HepG2 (cell line): ENCODE measurements around the gene SLC4A2. TPM values are rescaled to one million over a fixed set of nuclear protein-coding genes. Genes with fewer than 3 reads are reported as not detected.

ENCODE experiments used
- BATF2 ChIP-seq: sonication (generic); formaldehyde crosslinking; IDR thresholded peaks from 2 replicates; pipeline ENCODE4 v1.8.0; 2022; ENCODE audit warnings: mild to moderate bottlenecking, missing genetic modification reagents, moderate library complexity
- EHMT2 ChIP-seq: fragments of 200-600 bp; sonication (generic); IDR thresholded peaks from 2 replicates; pipeline ENCODE4 v1.7.0; 2017; ENCODE audit warnings: antibody characterized with exemption, low read depth, low read length, borderline replicate concordance
- FUBP1 ChIP-seq: sonication (generic); formaldehyde crosslinking; IDR thresholded peaks from 2 replicates; pipeline ENCODE4 v1.5.1; 2020; ENCODE audit warnings: missing genetic modification reagents, mild to moderate bottlenecking, borderline replicate concordance
- HMG20A ChIP-seq: IDR thresholded peaks from 2 replicates; pipeline ENCODE4 v1.6.1; 2016; ENCODE audit warnings: borderline replicate concordance
- MAFK ChIP-seq, 2 experiments: IDR thresholded peaks in 1 of 2; conservative IDR thresholded peaks in 1 of 2; 2 replicates each; pipeline ENCODE4 v1.6.1; 2011; ENCODE audit warnings: improper control_type of control experiment in 2 of 2, low read length in 2 of 2
- ONECUT2 ChIP-seq: sonication (generic); formaldehyde crosslinking; IDR thresholded peaks from 2 replicates; pipeline ENCODE4 v1.4.0; 2020; ENCODE audit warnings: missing genetic modification reagents
- PRPF4 ChIP-seq: fragments of 200-400 bp; formaldehyde crosslinking; IDR thresholded peaks from 2 replicates; pipeline ENCODE4 v1.6.1; 2016; ENCODE audit warnings: low read length, low read depth; ENCODE audit not compliant: poor library complexity, severe bottlenecking
- RERE ChIP-seq: IDR thresholded peaks from 2 replicates; pipeline ENCODE4 v1.6.1; 2016; ENCODE audit warnings: low read depth, missing genetic modification reagents, missing compliant biosample characterization
- TSC22D2 ChIP-seq: sonication (generic); formaldehyde crosslinking; IDR thresholded peaks from 2 replicates; pipeline ENCODE4 v1.5.1; 2020; ENCODE audit warnings: missing genetic modification reagents, mild to moderate bottlenecking, borderline replicate concordance
- ZNF225 ChIP-seq: sonication (generic); formaldehyde crosslinking; IDR thresholded peaks from 2 replicates; pipeline ENCODE4 v1.4.0; 2020; ENCODE audit warnings: mild to moderate bottlenecking, missing genetic modification reagents
- ZNF251 ChIP-seq: sonication (generic); formaldehyde crosslinking; IDR thresholded peaks from 2 replicates; pipeline ENCODE4 v1.9.0; 2021; ENCODE audit warnings: mild to moderate bottlenecking, missing genetic modification reagents
- ZNF549 ChIP-seq: sonication (generic); formaldehyde crosslinking; IDR thresholded peaks from 2 replicates; pipeline ENCODE4 v1.5.0; 2020; ENCODE audit warnings: missing genetic modification reagents
- ZNF891 ChIP-seq: sonication (generic); formaldehyde crosslinking; IDR thresholded peaks from 2 replicates; pipeline ENCODE4 v1.5.0; 2020; ENCODE audit warnings: mild to moderate bottlenecking, missing genetic modification reagents
- polyA plus RNA-seq, 8 experiments: library from polyadenylated mRNA; depleted of rRNA in 3 of 8; stranded (reverse) in 7 of 8; unstranded in 1 of 8; fragments of >200 nt; fragmentation: Illumina TruSeq in 4 of 8; extraction: Trizol in 4 of 8; gene quantifications; 2 replicates each; pipeline versions ENCODE4 v1.2.1 to v1.2.3, GENCODE V29; 2011 to 2016; ENCODE audit warnings: low read depth in 4 of 8, missing spikeins in 1 of 8, mixed read lengths in 1 of 8; ENCODE audit not compliant: insufficient read depth in 1 of 8
- total RNA-seq, 5 experiments: library from RNA; depleted of rRNA; stranded (reverse); fragments of >200 nt; fragmentation: Illumina TruSeq; extraction: Trizol; gene quantifications; 2 replicates each; pipeline ENCODE4 v1.2.3, GENCODE V29; 2016; ENCODE audit warnings: low read depth in 1 of 5
- TF ChIP-seq, protein P1 (sequence below): sonication (generic); formaldehyde crosslinking; IDR thresholded peaks from 2 replicates; pipeline ENCODE4 v1.8.0; 2022; ENCODE audit warnings: mild to moderate bottlenecking, missing genetic modification reagents; ENCODE audit not compliant: insufficient replicate concordance
- TF ChIP-seq, protein P2 (sequence below): sonication (generic); formaldehyde crosslinking; IDR thresholded peaks from 2 replicates; pipeline ENCODE4 v1.8.1; 2023; ENCODE audit warnings: mild to moderate bottlenecking, missing genetic modification reagents, borderline replicate concordance
- TF ChIP-seq, protein P3 (sequence below): sonication (generic); formaldehyde crosslinking; IDR thresholded peaks from 2 replicates; pipeline ENCODE4 v1.4.0; 2020; ENCODE audit warnings: missing genetic modification reagents

The SLC4A2 gene
- total and polyA plus RNA-seq, 2 of the 13 experiments (the other 11 are each of a cell fraction or from before 2014, with no cell fraction given): 51.9 to 73.4 TPM

DNA sequence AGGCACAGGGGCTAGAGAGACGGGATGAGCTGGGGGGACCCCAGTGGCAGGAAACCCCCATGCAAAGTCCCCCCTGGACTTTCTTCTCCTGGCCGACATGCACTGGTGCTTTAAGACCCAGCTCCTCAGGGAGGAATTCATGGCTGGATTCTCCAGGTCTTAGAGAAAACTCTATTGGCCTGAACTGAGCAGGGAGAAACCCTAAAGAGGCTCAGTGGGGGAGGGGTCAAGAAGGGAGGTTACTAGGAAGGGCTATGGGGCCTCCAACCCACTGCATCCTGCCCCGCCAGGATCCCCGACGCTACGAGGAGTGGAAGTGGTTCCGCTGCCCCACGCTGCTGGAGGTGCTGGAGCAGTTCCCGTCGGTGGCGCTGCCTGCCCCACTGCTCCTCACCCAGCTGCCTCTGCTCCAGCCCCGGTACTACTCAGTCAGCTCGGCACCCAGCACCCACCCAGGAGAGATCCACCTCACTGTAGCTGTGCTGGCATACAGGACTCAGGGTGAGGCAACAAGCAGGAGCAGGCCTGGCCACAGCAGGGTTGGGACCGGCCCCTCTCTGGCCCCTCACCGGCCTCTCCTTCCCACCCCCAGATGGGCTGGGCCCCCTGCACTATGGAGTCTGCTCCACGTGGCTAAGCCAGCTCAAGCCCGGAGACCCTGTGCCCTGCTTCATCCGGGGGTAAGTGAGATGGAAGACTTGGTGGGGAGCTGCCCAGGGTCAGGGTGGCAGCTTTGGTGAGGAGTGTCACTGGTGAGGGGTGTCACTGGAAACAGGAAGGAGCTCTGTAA lies 48.9 kb upstream of the SLC4A2 start (continued):
- TF ChIP-seq, protein P1, sequence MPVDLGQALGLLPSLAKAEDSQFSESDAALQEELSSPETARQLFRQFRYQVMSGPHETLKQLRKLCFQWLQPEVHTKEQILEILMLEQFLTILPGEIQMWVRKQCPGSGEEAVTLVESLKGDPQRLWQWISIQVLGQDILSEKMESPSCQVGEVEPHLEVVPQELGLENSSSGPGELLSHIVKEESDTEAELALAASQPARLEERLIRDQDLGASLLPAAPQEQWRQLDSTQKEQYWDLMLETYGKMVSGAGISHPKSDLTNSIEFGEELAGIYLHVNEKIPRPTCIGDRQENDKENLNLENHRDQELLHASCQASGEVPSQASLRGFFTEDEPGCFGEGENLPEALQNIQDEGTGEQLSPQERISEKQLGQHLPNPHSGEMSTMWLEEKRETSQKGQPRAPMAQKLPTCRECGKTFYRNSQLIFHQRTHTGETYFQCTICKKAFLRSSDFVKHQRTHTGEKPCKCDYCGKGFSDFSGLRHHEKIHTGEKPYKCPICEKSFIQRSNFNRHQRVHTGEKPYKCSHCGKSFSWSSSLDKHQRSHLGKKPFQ (CRISPR knock-in tag): no peak
- TF ChIP-seq EHMT2: no peak
- no peak for TF ChIP-seq ONECUT2 (CRISPR knock-in tag)
- TF ChIP-seq ZNF225 (CRISPR knock-in tag): no peak
- TF ChIP-seq RERE (CRISPR knock-in tag): no peak
- no peak for TF ChIP-seq MAFK (conservative IDR thresholded peaks at IDR 0.05 in 1 of 2, IDR thresholded peaks at IDR 0.05 in 1 of 2; ENCODE audit: low read length in 2 of 2)
- no peak for TF ChIP-seq ZNF891
- no peak for TF ChIP-seq ZNF251
- TF ChIP-seq HMG20A (CRISPR knock-in tag): no peak
- TF ChIP-seq BATF2: no peak
- TF ChIP-seq, protein P2, sequence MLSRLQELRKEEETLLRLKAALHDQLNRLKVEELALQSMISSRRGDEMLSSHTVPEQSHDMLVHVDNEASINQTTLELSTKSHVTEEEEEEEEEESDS (CRISPR knock-in tag): no peak
- TF ChIP-seq, protein P3, sequence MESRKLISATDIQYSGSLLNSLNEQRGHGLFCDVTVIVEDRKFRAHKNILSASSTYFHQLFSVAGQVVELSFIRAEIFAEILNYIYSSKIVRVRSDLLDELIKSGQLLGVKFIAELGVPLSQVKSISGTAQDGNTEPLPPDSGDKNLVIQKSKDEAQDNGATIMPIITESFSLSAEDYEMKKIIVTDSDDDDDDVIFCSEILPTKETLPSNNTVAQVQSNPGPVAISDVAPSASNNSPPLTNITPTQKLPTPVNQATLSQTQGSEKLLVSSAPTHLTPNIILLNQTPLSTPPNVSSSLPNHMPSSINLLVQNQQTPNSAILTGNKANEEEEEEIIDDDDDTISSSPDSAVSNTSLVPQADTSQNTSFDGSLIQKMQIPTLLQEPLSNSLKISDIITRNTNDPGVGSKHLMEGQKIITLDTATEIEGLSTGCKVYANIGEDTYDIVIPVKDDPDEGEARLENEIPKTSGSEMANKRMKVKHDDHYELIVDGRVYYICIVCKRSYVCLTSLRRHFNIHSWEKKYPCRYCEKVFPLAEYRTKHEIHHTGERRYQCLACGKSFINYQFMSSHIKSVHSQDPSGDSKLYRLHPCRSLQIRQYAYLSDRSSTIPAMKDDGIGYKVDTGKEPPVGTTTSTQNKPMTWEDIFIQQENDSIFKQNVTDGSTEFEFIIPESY (CRISPR knock-in tag): no peak
- no peak for TF ChIP-seq PRPF4
- TF ChIP-seq ZNF549 (CRISPR knock-in tag): no peak
- no peak for TF ChIP-seq TSC22D2 (CRISPR knock-in tag)
- TF ChIP-seq FUBP1 (CRISPR knock-in tag): no peak
